GM19025 (cell line): Measurements from ENCODE around the gene SLC25A42.
"Not testable (repeated sequence)": the region's sequence is repeated elsewhere in the genome, so short reads cannot be mapped to it uniquely, and the experiment has no call there.

Source experiments
- ATAC-seq: cut with Tn5 transposase; IDR thresholded peaks from one replicate; pipeline ENCODE4 v1.9.1; 2021; ENCODE audit warnings: mild to moderate bottlenecking, low read depth, moderate library complexity; ENCODE audit not compliant: unreplicated experiment

The SLC25A42 gene

GRCh38 chr19:19131989-19132388, 68.2 kb downstream of the SLC25A42 start:
- ATAC-seq = no peak

GRCh38 chr19:19132912-19133311, 69.1 kb downstream of the SLC25A42 start:
- ATAC-seq = no peak

- no peak for ATAC-seq
Measured at GRCh38 chr19:19133985-19134384, 70.2 kb downstream of the SLC25A42 start.

- no peak for ATAC-seq
Measured at GRCh38 chr19:19134687-19135158, 70.9 kb downstream of the SLC25A42 start.

DNA sequence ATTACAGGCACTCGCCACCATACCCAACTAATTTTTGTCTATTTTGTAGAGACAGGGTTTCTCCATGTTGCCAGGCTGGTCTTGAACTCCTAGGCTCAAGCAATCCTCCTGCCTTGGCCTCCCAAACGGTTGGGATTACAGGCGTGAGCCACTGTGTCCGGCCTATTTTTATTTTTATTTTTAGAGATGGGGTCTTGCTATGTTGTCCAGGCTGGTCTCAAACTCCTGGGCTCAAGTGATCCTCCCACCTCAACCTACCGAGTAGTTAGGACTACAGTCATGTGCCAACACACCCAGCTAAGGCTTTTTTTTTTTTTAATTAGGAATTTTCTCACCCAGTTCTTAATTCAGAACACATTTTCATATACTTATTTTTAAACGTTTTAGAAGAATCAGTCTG, 71.9 kb downstream of the SLC25A42 start:
- ATAC-seq = not testable (repeated sequence)

GRCh38 chr19:19137556-19138108, 73.8 kb downstream of the SLC25A42 start:
- no peak for ATAC-seq

DNA sequence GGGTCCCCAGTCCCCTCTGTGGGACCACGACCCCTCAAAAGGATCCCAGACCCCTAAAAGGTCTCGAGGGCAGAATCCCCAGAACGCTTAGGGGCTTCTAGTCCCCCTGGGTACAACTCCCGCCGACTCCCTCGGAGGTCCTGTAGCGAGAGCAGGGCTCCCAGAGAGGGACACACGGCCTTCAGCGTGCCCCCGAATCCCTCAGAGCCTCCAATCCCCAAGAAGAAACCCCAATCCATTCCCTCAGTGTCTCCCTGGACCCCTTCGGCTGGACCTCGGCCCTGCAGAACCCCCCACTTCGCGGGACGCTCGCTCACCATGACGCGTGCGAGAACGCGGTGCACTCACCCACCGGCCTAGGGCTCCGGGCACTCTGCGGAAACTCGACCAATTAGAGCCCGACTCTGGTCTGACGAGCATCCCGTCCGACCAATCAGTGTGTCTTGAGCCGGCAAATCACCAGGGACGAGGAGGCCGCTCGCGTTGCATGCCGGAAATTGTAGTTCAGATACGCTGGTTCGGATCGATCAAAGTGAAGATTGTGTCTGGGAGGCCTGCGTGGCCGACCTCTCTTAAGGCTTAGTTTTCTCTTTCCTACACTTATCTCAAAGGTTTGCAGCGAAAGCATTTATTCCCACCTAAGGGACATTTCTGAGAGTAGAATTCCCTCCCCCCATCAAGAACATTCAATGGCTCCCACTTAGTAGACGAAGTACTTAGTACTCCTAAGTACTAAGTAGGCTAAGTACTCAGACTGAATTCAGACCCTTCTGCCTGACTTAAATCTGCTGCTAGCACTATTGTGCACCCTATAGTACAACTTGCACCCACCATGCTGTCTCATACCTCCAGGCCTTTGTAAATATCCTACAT, 74.6 kb downstream of the SLC25A42 start, which contains the start of gene TMEM161A:
Gene TMEM161A, minus strand, starts transcription at position 370 of the 873 bp plus-strand sequence. Its CDS starts 50 bp downstream, at position 320.
- peak; percentile 99 for ATAC-seq

DNA sequence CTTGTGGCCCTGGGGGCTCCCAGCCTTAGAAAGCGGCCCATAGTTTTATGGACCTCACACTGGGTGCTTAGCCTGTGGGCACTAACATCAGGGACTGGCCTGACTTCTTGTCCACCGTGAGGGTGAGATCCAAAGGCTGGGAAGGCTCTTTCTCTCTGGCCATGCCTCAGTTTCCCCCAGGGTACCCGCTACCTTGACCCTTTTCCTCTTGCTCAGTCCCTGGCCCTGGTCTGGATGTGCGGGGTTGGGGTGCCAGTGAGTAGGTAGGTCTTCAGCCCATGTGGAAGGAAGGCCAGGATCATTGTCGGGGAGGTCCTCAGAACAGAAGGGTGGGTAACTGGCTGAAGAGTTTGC, 76.1 kb downstream of the SLC25A42 start:
- no peak for ATAC-seq

- no peak for ATAC-seq
Measured at GRCh38 chr19:19140476-19140875, 76.7 kb downstream of the SLC25A42 start.

DNA sequence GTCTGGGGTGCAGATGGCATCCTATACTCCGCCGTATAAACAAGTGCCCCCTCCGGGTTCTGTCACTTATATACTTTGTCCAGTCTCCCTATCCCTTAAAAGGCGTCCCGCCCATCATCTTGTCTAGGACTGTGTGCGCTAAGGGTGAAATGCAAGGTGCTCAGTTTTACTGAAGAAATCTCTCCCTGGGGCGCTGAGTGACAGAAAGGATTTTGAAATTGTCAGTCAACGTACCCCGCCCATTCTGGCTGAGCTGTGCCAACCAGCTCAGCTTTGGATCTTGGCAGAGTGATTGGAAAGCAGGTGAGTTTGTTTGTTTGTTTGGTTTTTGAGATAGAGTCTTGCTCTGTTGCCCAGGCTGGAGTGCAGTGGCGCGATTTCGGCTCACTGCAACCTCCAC, 78.6 kb downstream of the SLC25A42 start:
- ATAC-seq = no peak

DNA sequence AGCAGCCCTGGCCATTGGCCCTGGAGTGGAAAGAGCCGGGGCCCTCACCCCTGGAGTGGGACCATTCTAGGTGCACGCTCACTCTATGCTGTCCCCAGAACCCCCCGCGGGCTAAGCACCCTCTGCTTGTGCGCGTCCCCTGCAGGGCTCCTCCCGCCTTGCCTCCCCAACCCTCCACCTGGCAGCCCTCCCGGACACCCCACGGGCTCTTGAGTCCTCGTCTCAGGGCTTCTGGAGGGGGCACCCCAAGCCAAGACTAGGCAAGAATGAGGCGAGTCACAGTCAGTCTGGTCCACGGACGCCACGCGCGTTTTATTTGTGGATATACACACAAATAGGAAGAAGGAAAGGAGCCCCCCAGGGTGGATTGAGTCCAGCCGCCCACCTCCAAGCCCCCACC, 81.5 kb downstream of the SLC25A42 start:
- no peak for ATAC-seq

- ATAC-seq = no peak
Measured at GRCh38 chr19:19145684-19146608, 82.2 kb downstream of the SLC25A42 start.

DNA sequence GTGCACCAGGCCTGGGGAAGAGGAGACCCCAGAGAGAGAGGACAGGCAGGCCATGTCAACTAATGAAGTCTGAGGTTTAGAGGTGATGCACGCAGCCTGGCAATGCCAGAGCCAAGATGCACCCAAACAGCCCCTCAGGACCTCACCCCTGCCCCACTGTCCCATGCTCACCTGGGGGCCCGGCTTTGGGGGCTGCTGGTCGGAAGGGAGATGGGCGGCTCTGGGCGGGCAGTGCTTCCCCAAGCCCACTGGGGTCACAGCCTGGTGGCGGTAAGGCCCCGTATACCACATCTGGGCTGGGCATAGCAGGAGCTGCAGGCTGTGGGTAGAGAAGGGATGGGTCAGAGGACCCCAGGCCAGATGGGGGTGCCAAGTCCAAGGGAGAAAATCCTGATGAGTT, 83.1 kb downstream of the SLC25A42 start:
- ATAC-seq = no peak

DNA sequence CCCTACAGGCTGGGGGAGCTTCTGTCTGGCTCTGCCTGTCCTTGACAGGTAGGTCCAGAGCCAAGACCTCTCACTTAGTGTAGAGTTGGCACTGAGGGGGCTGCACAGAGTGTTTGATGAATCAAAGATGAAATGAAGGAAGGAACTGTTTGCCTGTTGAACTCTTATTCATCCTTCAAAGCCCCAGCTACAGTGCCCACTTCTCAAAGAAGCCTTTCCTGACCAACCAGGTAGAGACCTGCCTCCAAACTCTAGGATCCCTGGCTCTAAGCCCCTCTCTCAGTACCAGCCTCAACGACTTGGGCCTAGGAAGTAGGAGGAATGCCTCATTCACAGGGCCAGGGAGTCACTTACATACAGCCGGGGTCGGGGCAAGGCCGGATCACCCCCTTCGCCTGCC, 83.5 kb downstream of the SLC25A42 start:
- ATAC-seq = no peak

DNA sequence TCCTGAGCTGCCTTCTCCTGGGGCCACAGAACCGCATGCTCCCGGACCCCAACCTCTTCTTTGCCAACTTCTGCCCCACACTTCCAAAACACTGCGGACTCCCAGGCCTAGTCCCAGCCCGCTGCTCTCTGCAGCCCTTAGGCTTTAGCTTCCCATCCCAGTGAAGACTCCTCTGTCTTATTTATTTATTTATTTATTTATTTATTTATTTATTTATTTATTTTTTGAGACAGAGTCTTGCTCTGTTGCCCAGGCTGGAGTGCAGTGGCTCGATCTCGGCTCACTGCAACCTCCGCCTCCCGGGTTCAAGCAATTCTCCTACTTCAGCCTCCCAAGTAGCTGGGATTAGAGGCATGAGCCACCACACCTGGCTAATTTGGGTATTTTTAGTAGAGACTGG, 84.7 kb downstream of the SLC25A42 start:
- not testable (repeated sequence) for ATAC-seq

DNA sequence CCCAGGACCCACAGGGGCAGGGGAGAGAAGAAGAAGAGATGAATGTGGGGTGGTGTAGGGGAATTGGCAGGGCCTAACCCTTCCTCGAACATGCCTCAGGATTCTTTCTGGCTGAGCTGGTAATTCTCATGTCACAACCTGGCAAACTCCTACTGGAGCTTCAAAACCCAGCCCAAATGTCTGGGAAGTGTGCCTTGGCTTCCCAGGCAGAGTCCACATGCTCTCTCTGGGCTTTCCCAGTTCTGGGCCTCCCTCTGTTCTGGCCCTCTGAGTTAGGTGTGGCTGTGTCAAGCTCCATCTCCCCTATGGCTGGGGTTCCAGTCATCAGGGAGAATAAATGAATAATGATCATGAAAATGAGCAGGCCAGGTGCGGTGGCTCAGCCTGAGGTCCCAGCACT, 85.6 kb downstream of the SLC25A42 start:
- ATAC-seq = no peak

GRCh38 chr19:19151418-19151817, 87.6 kb downstream of the SLC25A42 start:
- no peak for ATAC-seq

DNA sequence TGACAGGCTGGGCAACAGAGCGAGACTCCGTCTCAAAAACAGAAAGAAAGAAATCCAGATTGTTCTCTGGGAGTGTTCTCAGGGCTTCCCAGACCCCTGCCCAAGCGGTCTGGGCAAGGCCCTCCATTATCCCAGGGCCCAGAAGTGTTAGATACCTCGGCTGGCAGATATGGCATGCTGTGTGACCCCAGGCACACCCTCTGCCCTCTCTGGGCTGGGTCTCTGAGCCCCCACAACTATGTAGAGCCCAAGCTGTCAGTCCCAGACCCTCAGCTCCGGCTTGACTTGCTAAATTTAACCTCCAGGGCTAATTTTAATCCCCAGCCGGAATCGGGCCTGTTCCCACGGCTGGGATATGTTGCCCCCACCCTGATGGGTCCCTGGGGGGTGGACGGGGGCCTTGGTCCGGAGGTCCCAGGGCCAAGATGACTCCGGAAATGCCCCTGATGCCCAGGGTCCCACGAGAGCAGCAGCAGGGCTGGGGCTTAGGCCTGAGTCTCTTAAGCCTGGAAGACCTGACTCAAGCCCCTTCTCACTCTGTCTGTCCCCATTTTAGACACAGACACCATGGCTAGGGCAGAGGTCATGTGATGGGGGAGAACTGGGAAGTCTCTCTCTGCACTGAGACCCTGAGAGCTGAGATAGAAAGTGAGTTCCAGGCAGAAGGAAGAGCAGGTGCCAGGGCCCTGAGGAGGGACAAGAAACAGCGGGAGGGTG, 89.0 kb downstream of the SLC25A42 start:
- ATAC-seq = no peak

DNA sequence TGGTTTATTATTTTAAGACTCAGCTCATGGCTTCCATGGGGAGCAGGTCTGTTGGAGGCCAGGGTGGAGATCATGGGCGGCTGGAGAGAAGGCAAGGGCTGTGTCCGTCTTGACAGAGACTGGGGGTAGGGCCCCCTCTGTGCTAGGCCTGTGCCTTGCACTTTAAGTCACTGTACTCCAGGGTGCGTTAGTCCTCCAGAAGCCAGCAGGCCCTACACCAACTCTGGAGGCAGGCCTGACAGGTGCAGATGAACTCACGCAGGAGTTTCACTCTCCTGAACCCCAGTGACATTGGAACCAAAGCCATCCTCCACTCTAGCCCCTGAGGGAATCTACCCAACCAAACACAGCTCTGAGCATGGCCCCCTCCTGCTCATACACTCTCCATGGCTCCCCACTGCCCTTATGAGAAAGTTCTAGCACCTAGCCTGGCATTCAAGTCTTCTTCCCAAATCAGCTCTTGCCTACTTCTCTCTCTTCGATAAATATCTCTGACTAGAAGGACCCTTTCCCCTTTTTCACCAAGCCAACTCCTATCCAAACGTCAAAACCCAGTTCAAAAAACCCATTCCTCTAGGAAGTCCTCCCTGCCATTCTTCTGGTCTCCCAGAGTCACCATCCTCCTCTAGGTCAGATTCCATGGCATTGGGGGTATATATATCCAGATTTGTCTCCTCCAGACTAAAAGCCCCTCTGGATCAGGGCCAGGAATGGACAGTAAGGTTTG, 91.1 kb downstream of the SLC25A42 start:
- no peak for ATAC-seq
